Measurements from ENCODE around the gene PEX5L.
A peak's percentile ranks its signal among the peaks of the same experiment; 100 is the strongest.

The PEX5L gene

GRCh38 chr3:179766416-179767133 lies 270.2 kb downstream of the PEX5L start:
- no peak for DNase-seq

- peak; percentile 4 for DNase-seq
These were observed 271.3 kb downstream of the PEX5L start for GRCh38 chr3:179765396-179765795.

- peak; percentile 71 for DNase-seq
These were observed 275.8 kb downstream of the PEX5L start for GRCh38 chr3:179760944-179761343.

- DNase-seq, result peak; percentile 13
These were observed 285.9 kb downstream of the PEX5L start for GRCh38 chr3:179750720-179751328.

GRCh38 chr3:179745716-179746115 lies 291.0 kb downstream of the PEX5L start:
- DNase-seq, result no peak

- no peak for DNase-seq
These were observed 291.7 kb downstream of the PEX5L start for GRCh38 chr3:179745079-179745478.

All from EL (cell line).